HG03354 (cell line): ENCODE measurements around the gene SLC39A2.
"Not testable (repeated sequence)": the region's sequence is repeated elsewhere in the genome, so short reads cannot be mapped to it uniquely, and the experiment has no call there.

Experiments used
- ATAC-seq: cut with Tn5 transposase; IDR thresholded peaks from one replicate; pipeline ENCODE4 v1.9.1; 2021; ENCODE audit warnings: mild to moderate bottlenecking; ENCODE audit not compliant: unreplicated experiment, poor library complexity, severe bottlenecking

Gene SLC39A2

GRCh38 chr14:20998674-20999366 is at the start of gene SLC39A2:
TSS of gene SLC39A2 (plus strand) at chr14:20999293. CDS start at chr14:20999447, 154 bp downstream.
- ATAC-seq, result no peak

- not testable (repeated sequence) for ATAC-seq
Observed at GRCh38 chr14:20954736-20955537, 44.2 kb upstream of the SLC39A2 start, which contains the start of gene RNASE2. TSS of gene RNASE2 (plus strand) at chr14:20955487. CDS start at chr14:20955772, 285 bp downstream.

- not testable (repeated sequence) for ATAC-seq
Observed at GRCh38 chr14:20955538-20955873, 43.6 kb upstream of the SLC39A2 start.

DNA sequence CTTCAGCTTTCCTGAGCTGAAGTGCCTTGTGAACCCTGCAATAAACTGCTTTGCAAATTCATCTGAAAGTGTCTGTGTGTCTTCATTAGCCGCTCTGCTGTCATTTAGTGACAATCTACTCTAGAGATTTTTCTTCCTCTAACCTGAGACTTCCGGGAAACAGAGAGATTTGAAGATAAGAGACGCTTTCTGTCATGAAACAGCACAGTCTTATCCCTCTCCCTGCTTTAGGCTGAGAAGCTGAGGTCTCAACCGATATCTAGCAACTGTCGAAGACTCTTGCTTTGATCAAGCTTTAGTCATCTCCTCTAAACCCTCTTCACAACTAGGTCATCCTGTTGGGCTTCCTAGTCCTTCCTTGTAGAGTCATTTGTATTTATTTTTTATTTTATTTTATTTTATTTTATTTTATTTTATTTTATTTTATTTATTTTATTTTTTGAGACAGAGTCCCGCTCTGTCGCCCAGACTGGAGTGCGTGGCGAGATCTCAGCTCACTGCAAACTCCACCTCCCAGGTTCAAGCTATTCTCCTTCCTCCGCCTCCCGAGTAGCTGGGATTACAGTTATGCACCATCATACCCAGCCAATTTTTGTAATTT is 42.6 kb upstream of the SLC39A2 start:
- ATAC-seq, result no peak

GRCh38 chr14:20958946-20959345 is 40.1 kb upstream of the SLC39A2 start:
- ATAC-seq, result not testable (repeated sequence)

DNA sequence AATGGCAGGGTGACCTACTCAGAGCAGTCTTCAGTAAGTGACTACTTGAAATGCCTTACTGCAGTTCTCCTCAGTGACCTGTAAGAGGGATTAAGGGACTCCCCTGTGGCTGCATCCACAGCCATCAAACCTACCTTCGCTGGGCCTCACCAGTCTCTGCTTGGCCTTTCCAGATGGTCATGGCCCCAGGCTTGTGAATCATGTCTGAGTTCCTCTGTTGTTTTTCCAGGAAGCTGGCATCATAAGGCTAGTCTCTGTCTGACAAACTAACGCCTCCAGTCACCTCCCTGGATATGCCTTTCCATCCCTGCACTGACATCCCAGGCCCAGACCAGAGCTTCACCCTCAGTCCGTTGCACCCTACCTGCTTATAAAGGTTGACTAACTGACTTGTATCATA is 29.8 kb upstream of the SLC39A2 start:
- ATAC-seq, result no peak

DNA sequence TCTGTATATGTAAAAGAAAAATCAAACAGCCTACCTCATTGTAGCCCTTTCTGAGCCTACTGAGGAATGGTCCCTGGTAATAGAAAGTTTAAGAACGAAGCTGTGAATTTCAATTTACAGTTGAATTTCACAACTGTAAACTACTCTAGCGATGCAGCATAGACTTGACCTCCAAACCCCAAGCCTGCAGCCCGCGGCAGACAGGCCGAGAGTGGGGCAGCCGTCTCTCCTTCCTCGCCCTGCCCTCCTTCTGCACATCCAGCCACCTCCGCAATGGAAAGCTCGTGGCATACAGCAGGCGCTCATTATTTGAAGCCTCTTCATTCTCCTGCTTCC is 28.5 kb upstream of the SLC39A2 start:
- peak; percentile 19 for ATAC-seq

DNA sequence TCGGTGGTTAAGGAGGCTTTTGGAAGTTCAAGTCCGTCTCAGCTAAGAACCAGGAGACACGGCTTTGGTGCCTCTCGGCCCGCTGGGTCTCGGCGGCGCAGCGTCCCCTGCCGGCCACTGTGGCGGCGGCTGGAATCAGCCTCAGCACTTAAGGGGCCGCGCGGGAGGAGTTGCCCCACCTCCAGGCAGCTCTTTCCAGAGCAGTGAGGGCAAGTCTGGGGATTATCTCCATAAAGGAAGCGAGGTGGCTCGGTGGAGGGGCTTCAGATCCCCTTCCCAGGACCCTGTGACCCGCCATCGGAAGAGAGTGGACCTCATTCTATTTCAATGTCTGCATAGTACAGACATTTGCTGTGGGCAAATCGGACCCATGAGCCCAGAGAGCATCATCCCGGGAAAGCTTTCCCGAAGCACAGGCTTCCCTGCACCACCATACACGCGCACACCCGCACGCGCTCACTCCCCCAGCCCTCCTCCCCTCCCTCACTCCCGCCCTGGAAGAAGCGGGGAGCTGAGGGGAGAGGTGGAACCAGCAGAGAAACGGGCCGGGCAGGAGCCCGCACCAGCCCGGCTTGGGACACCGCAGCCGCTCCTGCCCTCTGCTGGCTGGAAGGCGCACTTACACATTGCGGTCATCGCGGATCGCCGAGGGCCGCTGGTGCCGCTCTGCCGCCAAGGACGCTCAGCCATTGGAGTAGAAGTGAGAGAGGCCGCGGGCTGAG is 27.9 kb upstream of the SLC39A2 start:
- peak; percentile 94 for ATAC-seq

DNA sequence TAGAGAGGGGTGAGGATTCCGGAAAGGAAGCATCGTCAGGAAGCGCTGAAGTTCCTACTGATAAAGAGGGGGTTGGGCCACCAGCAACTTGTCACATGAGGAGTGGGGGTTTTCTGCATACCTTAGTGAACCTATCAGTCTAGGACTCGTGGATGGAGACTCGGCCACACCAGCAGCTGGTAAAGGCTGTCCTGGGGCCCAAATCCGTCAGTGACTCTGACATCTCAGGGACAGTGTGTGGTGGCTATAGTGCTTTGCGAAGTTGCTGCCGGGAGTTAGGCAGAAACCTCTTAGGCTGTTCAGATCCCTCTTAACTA is 27.4 kb upstream of the SLC39A2 start:
- peak; percentile 28 for ATAC-seq

DNA sequence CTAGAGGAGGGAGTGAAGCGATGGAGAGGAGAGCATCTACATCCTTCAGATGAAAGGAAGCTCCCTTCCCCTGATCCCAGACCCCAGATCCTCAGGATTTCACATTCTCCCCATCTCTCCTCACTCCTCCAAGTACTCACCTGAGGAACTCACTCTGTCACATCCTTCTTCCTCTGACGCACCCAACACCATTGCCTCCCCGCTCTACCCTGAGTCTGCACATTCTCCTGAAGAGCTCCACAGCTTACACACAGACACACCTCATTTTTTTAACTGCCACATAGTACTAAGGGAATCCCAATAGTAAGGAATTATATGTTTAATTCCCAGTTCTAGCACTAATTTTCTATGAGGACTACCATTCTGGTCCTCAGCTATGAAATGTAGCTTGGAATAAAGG is 25.6 kb upstream of the SLC39A2 start:
- ATAC-seq, result no peak

DNA sequence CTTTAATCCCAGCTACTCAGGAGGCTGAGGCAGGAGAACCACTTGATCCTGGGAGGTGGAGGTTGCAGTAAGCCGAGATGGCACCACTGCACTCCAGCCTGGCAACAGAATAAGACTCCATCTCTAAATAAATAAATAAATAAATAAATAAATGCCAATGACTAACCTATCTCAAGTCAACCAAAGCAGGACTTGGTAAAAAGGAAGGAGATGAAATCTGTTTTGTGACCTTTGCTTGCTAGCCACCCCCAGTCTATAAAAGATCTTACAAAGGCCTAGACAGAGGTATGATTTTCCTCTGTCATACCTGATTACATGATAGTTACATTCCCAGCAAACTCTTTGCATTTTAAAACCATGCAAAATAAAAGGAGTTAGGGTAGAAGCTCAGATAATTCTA is 22.8 kb upstream of the SLC39A2 start:
- no peak for ATAC-seq

GRCh38 chr14:20978687-20979086 is 20.4 kb upstream of the SLC39A2 start:
- no peak for ATAC-seq

GRCh38 chr14:20980906-20981305 is 18.2 kb upstream of the SLC39A2 start:
- ATAC-seq, result no peak

GRCh38 chr14:20982646-20983369 is 16.3 kb upstream of the SLC39A2 start:
- ATAC-seq, result no peak

GRCh38 chr14:20985650-20986049 is 13.4 kb upstream of the SLC39A2 start:
- ATAC-seq, result not testable (repeated sequence)

GRCh38 chr14:20986811-20987210 is 12.3 kb upstream of the SLC39A2 start:
- ATAC-seq, result no peak

DNA sequence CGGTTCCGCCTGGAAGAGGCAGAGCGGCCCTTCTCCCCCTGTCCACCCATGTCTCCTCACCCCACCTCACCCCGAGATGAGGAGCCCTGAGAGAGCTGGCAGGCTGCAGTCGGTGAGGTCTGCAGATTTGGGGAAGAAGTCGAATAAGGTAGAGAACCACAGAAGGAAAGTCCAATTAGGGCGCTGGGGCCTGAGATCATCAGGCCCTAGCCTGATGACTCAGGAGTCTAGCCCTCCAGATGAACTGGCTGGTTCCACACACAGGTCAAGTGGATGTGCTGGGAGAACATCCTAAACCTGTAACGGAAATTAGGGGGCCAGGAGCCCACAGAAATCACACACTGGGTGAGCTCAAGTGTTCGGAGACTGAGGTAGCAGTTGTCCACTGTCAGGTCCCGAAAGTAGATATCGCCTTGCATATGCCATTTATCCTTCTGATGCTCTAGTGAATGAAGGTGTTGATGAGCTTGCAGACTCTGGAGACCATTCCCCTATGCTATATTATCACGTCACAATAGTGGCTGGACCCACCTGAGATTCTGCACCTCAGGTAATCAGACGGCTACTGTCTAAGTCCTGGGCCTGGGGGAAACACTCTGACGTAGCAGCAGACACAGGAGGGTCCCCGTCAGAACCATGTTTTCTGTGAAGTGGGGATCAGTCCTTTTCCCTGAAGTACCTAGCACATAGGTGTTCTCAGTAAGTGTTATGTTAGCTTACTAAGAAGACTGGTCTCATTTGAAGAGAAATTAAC is 10.2 kb upstream of the SLC39A2 start:
- no peak for ATAC-seq

GRCh38 chr14:20989471-20989786 is 9.7 kb upstream of the SLC39A2 start:
- ATAC-seq, result no peak
